ENCODE data around the gene LRRC59. TPM values are rescaled to one million over a fixed set of nuclear protein-coding genes. Genes with fewer than 3 reads are reported as not detected.

Gene LRRC59
- total RNA-seq, 2 experiments from 2014 or later, result 45.1 to 51.5 TPM

DNA sequence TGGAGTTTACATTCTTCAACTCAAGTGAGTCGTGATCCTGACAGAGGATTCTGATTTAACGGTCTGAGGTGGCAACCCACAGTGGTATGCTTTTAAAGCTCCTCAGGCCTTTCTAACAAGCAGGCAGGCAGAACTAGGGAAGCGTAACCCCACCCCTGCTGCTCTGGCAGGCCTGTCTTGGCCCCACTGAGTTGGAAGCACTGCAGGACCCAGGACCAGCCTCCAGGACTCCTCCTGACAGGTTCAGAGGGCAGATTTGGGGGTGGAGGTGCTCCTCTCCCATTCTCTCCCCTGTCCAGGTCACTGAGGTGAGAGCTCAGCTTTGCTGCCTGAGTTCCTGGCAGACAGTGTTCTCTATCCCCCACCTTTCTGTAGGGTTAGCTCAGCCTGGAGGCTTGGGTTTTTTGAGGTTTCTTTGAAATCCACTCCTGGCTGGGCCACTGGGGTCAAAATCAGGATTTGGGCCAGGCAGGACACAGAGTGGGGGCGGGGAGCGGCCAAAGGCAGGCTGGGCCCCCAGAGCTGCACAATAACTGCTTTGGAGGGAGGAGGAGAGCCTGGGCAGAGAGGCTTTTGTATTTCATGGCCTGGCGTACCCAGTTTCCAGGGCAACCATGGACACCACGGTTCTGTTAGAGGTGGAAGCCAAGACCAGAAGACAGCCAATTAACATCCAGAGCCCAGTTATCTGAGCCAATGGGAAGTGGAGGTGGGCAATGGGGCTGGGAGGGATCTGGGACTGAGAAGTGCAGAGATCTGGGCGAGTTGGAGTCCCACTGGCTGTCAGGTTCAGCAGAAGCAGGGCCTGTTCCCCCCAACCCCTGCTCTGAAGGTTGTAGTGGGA lies 33.9 kb downstream of the LRRC59 start:
- peaks cover 9% of the 10 kb centered on the region for H3K4me1 Mint-ChIP-seq (ENCODE audit: low read depth)
- DNase-seq (no peak), ATAC-seq (ENCODE audit: poor library complexity) (no peak)
- Histone ChIP-seq H3K4me1 (ENCODE audit: insufficient read depth, low read length) (peaks cover 11% of the 10 kb centered on the region), H3K4me3 (ENCODE audit: low read length) (no peak overlapping the region), H3K36me3 (ENCODE audit: insufficient read depth, low read length) (peaks cover 56% of the 10 kb centered on the region), H3K9me3 (ENCODE audit: control insufficient read depth in 1 of 2, insufficient read depth in 1 of 2, low read length in 2 of 2) (no peaks in the 10 kb centered on the region), H3K27me3 (ENCODE audit: control insufficient read depth in 1 of 2, insufficient read depth in 2 of 2, low read length in 2 of 2) (no peaks in the 10 kb centered on the region), H3K27ac (ENCODE audit: low read depth in 1 of 2, low read length in 2 of 2) (no peak overlapping the region)
- no peak overlapping the region for H3K4me3 Mint-ChIP-seq
- intact Hi-C loops (cut with DNase I, micrococcal nuclease), result loop anchor here (2.0 to 5.0 kb wide), 3 partner anchors 33 to 115 kb away; partner anchors contain the start of genes LRRC59 (in 2 of the 2) and RSAD1 (in 1 of the 2)
- TF ChIP-seq, protein P1, sequence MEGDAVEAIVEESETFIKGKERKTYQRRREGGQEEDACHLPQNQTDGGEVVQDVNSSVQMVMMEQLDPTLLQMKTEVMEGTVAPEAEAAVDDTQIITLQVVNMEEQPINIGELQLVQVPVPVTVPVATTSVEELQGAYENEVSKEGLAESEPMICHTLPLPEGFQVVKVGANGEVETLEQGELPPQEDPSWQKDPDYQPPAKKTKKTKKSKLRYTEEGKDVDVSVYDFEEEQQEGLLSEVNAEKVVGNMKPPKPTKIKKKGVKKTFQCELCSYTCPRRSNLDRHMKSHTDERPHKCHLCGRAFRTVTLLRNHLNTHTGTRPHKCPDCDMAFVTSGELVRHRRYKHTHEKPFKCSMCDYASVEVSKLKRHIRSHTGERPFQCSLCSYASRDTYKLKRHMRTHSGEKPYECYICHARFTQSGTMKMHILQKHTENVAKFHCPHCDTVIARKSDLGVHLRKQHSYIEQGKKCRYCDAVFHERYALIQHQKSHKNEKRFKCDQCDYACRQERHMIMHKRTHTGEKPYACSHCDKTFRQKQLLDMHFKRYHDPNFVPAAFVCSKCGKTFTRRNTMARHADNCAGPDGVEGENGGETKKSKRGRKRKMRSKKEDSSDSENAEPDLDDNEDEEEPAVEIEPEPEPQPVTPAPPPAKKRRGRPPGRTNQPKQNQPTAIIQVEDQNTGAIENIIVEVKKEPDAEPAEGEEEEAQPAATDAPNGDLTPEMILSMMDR (IDR thresholded peaks at IDR 0.05), result no peak
- POLR2A ChIA-PET, result interaction anchor here (1.7 to 3.1 kb wide), 3 partner anchors 10 to 34 kb away, joined by 21 to 35 read pairs (median 21); partner anchors contain the start of genes EME1, LRRC59, MRPL27 and XYLT2
- H3K27me3 Mint-ChIP-seq, result no peaks in the 10 kb centered on the region
- H3K9me3 Mint-ChIP-seq, result no peaks in the 10 kb centered on the region
- peaks cover 47% of the 10 kb centered on the region for H3K36me3 Mint-ChIP-seq (ENCODE audit: low read depth)
- CTCF ChIA-PET, result interaction anchor here (1.2 to 2.1 kb wide), 3 partner anchors 18 to 116 kb away, joined by 3 to 22 read pairs (median 8); partner anchors contain the start of gene LRRC59
- no peak overlapping the region for H3K27ac Mint-ChIP-seq

DNA sequence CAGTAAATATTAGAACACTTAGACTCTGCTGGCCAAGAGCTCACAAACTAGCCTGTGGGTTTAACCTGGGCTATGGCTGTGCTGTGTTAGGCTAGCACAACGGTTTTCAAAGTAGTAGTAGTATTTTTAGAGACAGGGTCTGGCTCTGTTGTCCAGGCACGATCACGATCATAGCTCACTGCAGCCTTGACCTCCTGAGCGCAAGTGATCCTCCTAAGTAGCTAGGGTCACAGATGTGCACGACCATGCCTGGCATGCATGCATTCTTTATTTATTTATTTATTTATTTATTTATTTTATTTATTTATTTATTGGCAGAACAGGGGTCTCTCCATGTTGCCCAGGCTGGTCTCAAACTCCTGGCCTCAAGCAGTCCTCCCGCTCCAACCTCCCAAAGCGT lies 34.7 kb downstream of the LRRC59 start:
- Mint-ChIP-seq H3K27me3 (no peaks in the 10 kb centered on the region), H3K4me3 (no peak overlapping the region), H3K27ac (peak overlapping the region; percentile 10), H3K4me1 (ENCODE audit: low read depth) (peaks cover 9% of the 10 kb centered on the region), H3K36me3 (ENCODE audit: low read depth) (peaks cover 47% of the 10 kb centered on the region), H3K9me3 (no peaks in the 10 kb centered on the region)
- H3K27me3 ChIP-seq (ENCODE audit: control insufficient read depth in 1 of 2, insufficient read depth in 2 of 2, low read length in 2 of 2), result no peaks in the 10 kb centered on the region
- TF ChIP-seq, protein P1 (IDR thresholded peaks at IDR 0.05), result no peak
- intact Hi-C loops (cut with DNase I, micrococcal nuclease), result loop anchor here (2.0 to 5.0 kb wide), 3 partner anchors 34 to 116 kb away; partner anchors contain the start of genes LRRC59 (in 2 of the 2) and RSAD1 (in 1 of the 2)
- H3K4me1 ChIP-seq (ENCODE audit: insufficient read depth, low read length), result peaks cover 11% of the 10 kb centered on the region
- DNase-seq, result no peak
- H3K27ac ChIP-seq (ENCODE audit: low read depth in 1 of 2, low read length in 2 of 2), result no peak overlapping the region
- no peak for ATAC-seq (ENCODE audit: poor library complexity)
- no peaks in the 10 kb centered on the region for H3K9me3 ChIP-seq (ENCODE audit: control insufficient read depth in 1 of 2, insufficient read depth in 1 of 2, low read length in 2 of 2)
- peaks cover 56% of the 10 kb centered on the region for H3K36me3 ChIP-seq (ENCODE audit: insufficient read depth, low read length)
- POLR2A ChIA-PET, result interaction anchor here (0.6 to 3.1 kb wide), 9 partner anchors 9 to 421 kb away, joined by 3 to 35 read pairs (median 4); partner anchors contain the start of genes ACSF2, EME1, LRRC59 and MRPL27
- CTCF ChIA-PET, result interaction anchor here (0.6 to 2.1 kb wide), 10 partner anchors 8 to 117 kb away, joined by 3 to 22 read pairs (median 4); partner anchors contain the start of genes EME1, LRRC59, MRPL27 and XYLT2
- no peak overlapping the region for H3K4me3 ChIP-seq (ENCODE audit: low read length)
